Body of pancreas (tissue), 4 donors: ENCODE results near the gene CAMTA1. TPM values are rescaled to one million over a fixed set of nuclear protein-coding genes. Genes with fewer than 3 reads are reported as not detected.

Experiments used
- ATAC-seq: fragments of 150-250 bp; one replicate; pipeline ENCODE4 v1.9.1; 2016
- DNase-seq, 4 donors: peaks; one replicate each; pipeline ENCODE4 v3.0.0-alpha.2; 2019
- H3K27ac ChIP-seq, 4 donors: fragments of 200-600 bp; sonication (generic); 1 replicate in 3 of 4; 2 replicates in 1 of 4; pipeline versions ENCODE4 v1.5.1 to v1.6.1; 2016 to 2019; ENCODE audit warnings: mild to moderate bottlenecking in 1 of 4, mixed read lengths in 1 of 4, moderate library complexity in 1 of 4
- H3K27me3 ChIP-seq, 2 donors: fragments of 200-600 bp; sonication (generic); one replicate each; pipeline ENCODE4 v1.6.0; 2016; ENCODE audit warnings: mild to moderate bottlenecking in 1 of 2
- H3K36me3 ChIP-seq, 2 donors: fragments of 200-600 bp; sonication (generic); replicated peaks in 1 of 2; 2 replicates each; pipeline ENCODE4 v1.5.1; 2016; ENCODE audit warnings: low read depth in 2 of 2; ENCODE audit not compliant: insufficient read depth in 1 of 2
- H3K4me1 ChIP-seq: fragments of 200-600 bp; sonication (generic); one replicate; pipeline ENCODE4 v1.6.0; 2016
- H3K4me3 ChIP-seq, 2 donors: fragments of 200-600 bp; sonication (generic); 1 replicate in 1 of 2; 2 replicates in 1 of 2; pipeline ENCODE4 v1.5.1; 2016 to 2019
- H3K9me3 ChIP-seq, 3 donors: fragments of 200-600 bp; sonication (generic); 1 replicate in 2 of 3; 2 replicates in 1 of 3; pipeline ENCODE4 v1.5.1; 2016
- POLR2A ChIP-seq, 3 donors: fragments of 450-650 bp; IDR thresholded peaks; one replicate each; pipeline ENCODE4 v1.6.1; 2016; ENCODE audit warnings: antibody characterized with exemption in 3 of 3, mild to moderate bottlenecking in 2 of 3
- WGBS, 2 donors: methylation state at CpG; one replicate each; pipeline ENCODE4 v1.1.5; 2017; 5-methylcytosine and 5-hydroxymethylcytosine counted together
- intact Hi-C: fragments of 100-400 bp; cut with DNase I; formaldehyde crosslinking; loops from one replicate; pipeline ENCODE4 v1.15.1; 2023
- total RNA-seq, 2 donors: library from RNA; depleted of rRNA; stranded (reverse); fragments of >200 nt; gene quantifications; one replicate each; pipeline ENCODE4 v1.1.0, GENCODE V29; 2016
- TF ChIP-seq, protein P1 (sequence below), 7 experiments: fragments of 450-650 bp in 4 of 7; fragments of 200-600 bp in 3 of 7; sonication (generic) in 3 of 7; IDR thresholded peaks; one replicate each; pipeline ENCODE4 v1.5.1; 2016 to 2019; ENCODE audit warnings: antibody characterized with exemption in 7 of 7

The CAMTA1 gene
- total RNA-seq, 2 donors from 2014 or later = 36.3 to 59.7 TPM

DNA sequence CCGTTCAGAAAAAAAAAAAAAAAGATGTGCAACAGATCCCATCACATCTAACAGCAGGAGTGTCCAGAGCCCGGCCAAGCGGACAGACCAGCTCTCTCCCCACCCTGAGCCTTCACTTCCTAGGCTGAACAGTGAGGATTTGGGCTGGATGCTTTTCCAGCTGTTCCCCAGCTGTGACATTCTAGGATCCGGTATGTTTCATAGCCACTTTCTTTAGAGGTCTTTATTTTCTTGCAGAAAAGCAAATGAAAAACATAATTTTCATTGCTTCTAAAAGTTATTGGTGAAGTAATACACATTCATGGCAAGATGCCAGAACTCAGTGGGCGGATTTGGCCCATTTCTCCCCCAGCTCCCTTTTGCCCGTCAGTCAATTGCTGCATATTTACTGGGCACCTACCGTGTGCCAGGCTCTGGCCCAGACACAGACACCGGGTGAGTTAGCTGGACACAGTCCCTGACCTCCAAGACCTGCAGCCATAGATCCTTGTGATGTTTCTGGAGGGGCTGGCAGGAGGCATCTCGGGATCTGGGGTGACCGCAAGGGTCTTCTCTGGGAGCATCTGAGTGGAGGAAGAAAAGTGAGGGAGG lies 772.1 kb downstream of the CAMTA1 start:
- no peak overlapping the region for H3K27ac ChIP-seq
- H3K36me3 ChIP-seq = no peaks in the 10 kb centered on the region
- H3K4me1 ChIP-seq = no peaks in the 10 kb centered on the region
- H3K27me3 ChIP-seq = no peaks in the 10 kb centered on the region
- WGBS, 2 donors = 54 to 64% methylated on average over 10 of the region's 10 CpGs
- ATAC-seq = no peak
- intact Hi-C loops = no loop called here
- no peaks in the 10 kb centered on the region for H3K9me3 ChIP-seq
- no peak for DNase-seq
- no peak overlapping the region for H3K4me3 ChIP-seq
- TF ChIP-seq, protein P1, sequence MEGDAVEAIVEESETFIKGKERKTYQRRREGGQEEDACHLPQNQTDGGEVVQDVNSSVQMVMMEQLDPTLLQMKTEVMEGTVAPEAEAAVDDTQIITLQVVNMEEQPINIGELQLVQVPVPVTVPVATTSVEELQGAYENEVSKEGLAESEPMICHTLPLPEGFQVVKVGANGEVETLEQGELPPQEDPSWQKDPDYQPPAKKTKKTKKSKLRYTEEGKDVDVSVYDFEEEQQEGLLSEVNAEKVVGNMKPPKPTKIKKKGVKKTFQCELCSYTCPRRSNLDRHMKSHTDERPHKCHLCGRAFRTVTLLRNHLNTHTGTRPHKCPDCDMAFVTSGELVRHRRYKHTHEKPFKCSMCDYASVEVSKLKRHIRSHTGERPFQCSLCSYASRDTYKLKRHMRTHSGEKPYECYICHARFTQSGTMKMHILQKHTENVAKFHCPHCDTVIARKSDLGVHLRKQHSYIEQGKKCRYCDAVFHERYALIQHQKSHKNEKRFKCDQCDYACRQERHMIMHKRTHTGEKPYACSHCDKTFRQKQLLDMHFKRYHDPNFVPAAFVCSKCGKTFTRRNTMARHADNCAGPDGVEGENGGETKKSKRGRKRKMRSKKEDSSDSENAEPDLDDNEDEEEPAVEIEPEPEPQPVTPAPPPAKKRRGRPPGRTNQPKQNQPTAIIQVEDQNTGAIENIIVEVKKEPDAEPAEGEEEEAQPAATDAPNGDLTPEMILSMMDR (IDR thresholded peaks at IDR 0.05) = no peak
- no peak for TF ChIP-seq POLR2A (IDR thresholded peaks at IDR 0.05)

- no peaks in the 10 kb centered on the region for H3K4me1 ChIP-seq
- no peaks in the 10 kb centered on the region for H3K27me3 ChIP-seq
- intact Hi-C loops = no loop called here
- H3K9me3 ChIP-seq = no peaks in the 10 kb centered on the region
- ATAC-seq (no peak), DNase-seq (no peak)
- no peak overlapping the region for H3K4me3 ChIP-seq
- no peak overlapping the region for H3K27ac ChIP-seq
- 66 to 76% methylated on average over 11 to 16 of the region's 16 CpGs for WGBS, 2 donors
- no peaks in the 10 kb centered on the region for H3K36me3 ChIP-seq
- no peak for TF ChIP-seq POLR2A (IDR thresholded peaks at IDR 0.05)
- TF ChIP-seq, protein P1 (IDR thresholded peaks at IDR 0.05) = no peak
These were observed 772.8 kb downstream of the CAMTA1 start for GRCh38 chr1:7558041-7558461.

- no peak overlapping the region for H3K4me3 ChIP-seq
- no peak for DNase-seq
- TF ChIP-seq POLR2A (IDR thresholded peaks at IDR 0.05) = no peak
- TF ChIP-seq, protein P1 (IDR thresholded peaks at IDR 0.05) = no peak
- H3K4me1 ChIP-seq = no peaks in the 10 kb centered on the region
- H3K27me3 ChIP-seq = no peaks in the 10 kb centered on the region
- intact Hi-C loops = no loop called here
- H3K27ac ChIP-seq = no peak overlapping the region
- 63 to 81% methylated on average over 3 to 10 of the region's 10 CpGs for WGBS, 2 donors
- H3K9me3 ChIP-seq = no peaks in the 10 kb centered on the region
- ATAC-seq = no peak
- H3K36me3 ChIP-seq = no peaks in the 10 kb centered on the region
These were observed 773.2 kb downstream of the CAMTA1 start for GRCh38 chr1:7558481-7558880.

- ATAC-seq = no peak
These were observed 773.9 kb downstream of the CAMTA1 start for GRCh38 chr1:7558921-7559869.

More at GRCh38 chr1:7558921-7559869, 773.9 kb downstream of the CAMTA1 start:
- no peak overlapping the region for H3K27ac ChIP-seq
- DNase-seq = no peak
- H3K4me3 ChIP-seq = no peak overlapping the region
- H3K27me3 ChIP-seq = no peaks in the 10 kb centered on the region
- TF ChIP-seq POLR2A (IDR thresholded peaks at IDR 0.05) = no peak
- TF ChIP-seq, protein P1 (IDR thresholded peaks at IDR 0.05) = no peak
- no peaks in the 10 kb centered on the region for H3K9me3 ChIP-seq
- 68 to 71% methylated on average over 19 to 24 of the region's 24 CpGs for WGBS, 2 donors
- intact Hi-C loops = no loop called here
- no peaks in the 10 kb centered on the region for H3K36me3 ChIP-seq
- no peaks in the 10 kb centered on the region for H3K4me1 ChIP-seq
